NCI-H187 (cell line): ENCODE results near the gene CTNNA2.

ENCODE experiments used
- DNase-seq, 2 experiments: peaks; one replicate each; lab custom pipeline; 2025; lab: John Stamatoyannopoulos, UW

The CTNNA2 gene

DNA sequence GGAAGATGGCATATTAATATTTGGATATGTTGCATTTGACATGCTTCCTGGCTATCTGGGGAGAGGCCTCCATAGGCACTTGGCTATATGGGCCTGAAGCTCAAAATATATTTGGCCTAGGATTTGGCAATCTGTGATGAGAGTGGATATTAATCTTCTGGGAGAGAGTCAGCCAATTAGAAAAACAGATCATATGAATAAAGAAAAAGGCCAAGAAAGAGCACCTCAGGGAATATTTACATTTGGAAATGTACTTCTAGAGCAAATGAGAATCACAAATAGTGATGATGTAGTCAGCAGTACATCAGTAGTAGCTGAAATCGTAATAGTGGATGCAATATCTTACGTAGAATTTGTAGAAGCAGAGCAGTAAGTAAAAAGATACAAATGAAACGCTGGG is 277.0 kb downstream of the CTNNA2 start:
- no peak for DNase-seq

DNA sequence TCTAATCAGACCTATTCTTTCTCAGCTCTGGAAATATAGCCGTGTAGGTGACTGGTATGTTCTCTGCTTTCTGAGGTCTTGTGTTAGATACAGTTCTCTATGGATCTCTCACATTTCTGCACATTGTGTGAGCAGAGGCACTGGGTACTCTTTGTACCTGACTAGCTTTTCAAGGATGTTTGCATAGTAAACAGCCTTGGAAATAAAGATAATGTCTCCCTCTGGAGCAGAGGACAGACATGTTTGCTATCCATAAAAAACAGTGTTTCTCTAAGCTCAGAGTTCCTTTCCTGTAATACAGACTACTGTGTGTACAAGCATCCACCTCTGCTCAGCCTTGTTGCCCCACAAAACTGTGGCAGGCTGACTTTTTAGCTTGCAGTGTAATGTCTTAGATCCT is 279.2 kb downstream of the CTNNA2 start:
- DNase-seq, result no peak

DNA sequence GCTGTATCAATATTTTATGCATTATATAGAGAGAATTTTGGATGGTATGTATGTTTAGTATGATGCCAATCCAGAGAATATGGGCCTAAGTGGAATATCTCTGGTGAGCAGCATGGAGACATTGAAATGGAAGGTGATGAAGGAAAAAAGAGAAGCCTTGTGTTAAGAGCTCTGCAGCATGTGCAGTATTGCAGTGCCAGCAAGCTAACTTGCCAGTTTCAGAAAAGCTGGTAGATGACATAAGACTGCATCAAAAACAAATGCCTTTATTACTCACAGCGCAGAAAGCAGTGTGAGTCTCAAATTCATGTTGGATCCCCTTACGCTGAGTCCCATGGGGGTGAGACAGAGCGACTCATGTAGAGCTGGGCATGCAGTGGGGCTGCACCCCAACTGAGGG is 280.2 kb downstream of the CTNNA2 start:
- no peak for DNase-seq

DNA sequence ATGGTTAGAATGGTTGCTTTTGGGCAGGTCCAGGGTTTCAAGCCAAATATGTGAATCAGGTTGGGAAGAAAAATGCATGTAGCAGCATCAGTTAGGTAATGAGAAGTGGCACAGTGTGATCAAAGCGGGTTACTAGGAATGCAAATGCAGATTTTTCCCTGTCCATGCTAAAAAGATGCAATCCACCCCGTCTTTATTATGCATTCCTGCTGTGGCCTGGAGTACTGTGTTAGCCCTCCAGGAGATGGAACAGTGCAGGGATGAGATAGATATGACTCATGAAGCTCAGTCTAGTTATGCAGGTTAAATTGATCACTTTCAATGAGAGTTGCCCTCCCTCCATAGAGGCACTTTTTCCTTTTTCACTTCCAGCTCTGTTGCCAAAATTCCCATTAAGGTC is 283.8 kb downstream of the CTNNA2 start:
- no peak for DNase-seq

DNA sequence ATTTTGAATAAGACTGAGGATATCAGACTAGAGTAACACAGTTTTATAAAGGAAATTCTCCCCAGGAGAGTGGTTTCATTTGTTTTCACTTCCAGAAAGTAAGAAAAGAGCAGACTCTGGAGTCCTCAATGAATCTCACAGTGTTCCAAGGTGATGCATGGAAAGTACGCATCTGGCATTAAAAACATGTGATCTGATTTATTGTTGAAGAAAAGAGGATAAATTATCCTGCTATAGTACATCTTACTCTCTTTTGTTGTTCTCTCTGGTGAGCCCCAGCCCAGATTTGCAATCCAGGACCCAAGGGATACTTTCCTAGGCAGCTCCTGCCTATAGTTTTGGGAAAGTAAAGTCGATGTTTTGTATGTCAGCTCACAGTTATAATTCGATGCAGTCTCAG is 285.9 kb downstream of the CTNNA2 start:
- no peak for DNase-seq

DNA sequence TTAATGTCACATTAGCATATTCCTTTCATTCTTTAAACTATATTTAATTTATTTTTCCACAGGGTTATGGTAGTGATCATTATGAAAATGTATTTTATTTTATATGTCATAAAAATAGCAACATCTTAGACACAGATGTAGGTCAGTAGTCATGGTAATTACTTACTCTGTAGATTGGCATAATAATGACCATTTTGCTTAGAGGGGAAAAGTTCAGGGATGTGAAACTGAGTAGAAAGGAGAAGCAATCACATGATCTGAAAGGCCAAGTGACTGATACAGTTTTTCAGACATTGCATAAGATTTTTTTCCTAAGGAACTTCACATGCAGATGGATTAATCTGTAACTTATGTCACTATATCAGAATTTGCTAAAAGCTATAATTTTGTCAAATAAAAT is 286.9 kb downstream of the CTNNA2 start:
- no peak for DNase-seq

DNA sequence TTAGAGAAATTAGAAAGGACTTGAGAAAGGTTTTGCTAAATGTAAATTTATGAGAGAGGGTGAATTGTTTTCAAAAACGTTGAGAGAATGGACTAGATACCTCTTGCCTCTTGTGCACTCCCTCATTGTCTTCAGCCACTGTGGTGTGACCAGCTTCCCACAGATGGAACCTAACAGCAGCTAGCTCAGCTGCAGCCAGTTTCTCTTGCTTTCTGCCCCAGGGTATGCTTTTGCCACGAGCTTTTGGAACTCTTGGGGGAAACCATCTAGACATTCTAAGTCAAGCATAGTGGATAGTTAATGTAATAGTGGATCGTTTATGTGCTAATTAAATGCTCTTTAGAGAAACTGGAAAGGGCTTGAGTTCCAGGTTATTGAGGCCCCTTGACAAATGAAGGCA is 288.2 kb downstream of the CTNNA2 start:
- DNase-seq, result no peak

DNA sequence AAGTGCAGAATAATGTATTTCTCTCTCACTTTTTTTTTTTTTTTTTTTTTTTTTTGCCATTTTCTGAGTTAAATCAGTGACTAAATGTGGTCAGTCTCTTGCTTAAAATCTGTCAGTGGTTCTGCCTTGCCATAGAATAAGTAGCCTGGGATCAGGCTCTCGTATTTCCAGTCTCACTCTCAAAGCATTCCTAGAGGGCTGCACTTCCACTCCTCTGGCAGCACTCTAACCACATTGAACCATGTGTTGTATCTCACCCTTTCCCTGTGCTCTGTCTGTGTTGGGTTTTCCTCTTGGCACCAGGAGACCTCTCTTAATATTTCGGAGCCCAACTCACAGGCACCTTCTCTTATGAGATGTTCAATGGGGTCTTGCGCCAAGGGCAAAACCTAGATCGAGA is 304.4 kb downstream of the CTNNA2 start:
- DNase-seq, result no peak

DNA sequence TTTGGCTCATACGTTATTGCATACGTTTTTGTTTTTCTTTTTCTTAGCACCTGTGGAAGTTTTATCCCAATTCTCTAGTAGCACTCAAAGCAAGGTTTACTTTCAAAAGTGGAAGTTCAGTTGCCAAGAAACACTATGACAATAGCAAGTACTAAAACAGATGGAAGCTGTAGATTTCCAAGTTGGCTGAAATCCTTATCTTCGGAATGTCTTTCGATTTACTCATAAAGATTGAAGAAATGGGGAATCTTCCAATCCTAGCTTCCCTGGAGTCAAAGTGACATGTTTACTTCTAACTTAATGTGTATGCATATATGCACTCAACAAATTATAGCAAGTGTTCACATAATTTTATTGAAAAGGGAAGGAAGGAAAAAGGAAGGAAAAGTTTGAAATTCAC is 307.4 kb downstream of the CTNNA2 start:
- no peak for DNase-seq

DNA sequence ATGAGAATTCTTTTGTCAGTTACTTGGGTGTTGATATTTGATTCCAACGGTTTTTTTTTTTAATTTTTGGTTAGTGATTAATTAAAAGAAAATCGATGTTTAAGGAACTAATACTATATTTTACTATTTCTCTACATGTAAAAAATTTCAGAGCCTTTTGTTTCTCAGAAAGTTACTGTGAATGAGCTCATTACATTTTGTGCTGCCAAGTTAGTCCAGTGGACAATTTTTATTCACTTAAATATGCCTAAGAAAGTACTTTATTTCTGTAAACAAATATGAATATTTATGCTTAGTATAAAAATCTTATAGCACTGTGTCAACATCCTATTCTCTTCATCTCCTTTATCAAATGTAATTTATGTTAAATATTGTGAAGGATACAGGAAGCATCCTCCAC is 309.3 kb downstream of the CTNNA2 start:
- no peak for DNase-seq

DNA sequence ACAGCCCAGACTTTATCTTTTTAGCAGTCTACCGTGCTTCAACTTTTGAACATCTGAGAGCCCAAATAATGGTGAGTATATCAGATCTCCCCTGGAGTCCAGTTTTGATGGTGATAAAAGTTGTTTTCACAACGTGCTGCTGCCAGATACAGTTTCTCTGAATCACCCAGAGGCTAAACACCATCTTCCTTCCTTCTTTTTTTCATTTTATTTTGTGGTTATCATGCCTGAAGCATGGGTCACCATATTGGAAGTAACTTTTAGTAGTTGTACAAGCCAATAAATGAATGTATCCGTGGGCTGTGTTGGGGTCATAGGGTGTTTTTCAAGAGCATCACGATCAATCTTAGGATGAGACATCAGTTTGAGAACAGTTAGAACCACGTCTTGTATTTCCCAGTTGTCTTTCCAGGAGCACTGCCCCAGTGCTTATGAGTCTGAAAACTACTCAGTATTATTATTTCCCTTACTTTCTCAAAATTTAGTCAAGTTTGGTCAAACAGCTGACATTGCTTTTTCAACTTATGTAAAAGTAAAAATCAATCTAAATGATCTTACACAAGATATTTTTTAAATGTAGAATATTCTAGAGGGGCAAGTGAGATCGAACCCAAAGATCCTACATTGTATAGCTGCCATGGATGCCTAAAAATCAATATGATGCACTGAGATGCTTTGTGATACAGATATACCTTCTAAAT is 311.4 kb downstream of the CTNNA2 start:
- no peak for DNase-seq

DNA sequence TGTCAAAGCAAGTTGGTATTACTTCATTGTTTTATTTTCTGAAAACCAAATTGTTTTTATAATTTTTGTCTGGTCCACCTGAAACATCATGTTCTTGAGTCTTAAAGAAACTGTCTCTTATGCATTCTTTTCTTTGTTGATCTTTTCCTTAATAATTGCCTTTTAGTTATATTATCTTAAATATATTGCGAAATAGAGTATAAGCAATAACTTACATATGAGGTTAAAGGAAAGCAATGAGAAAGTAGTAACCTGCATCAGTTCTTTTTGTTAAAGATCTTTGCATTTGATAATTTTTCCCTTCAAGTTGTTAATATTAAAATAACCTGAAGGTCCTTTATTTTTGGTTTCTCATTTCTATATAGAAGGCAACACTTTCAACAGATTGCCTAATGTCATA is 315.0 kb downstream of the CTNNA2 start:
- no peak for DNase-seq

DNA sequence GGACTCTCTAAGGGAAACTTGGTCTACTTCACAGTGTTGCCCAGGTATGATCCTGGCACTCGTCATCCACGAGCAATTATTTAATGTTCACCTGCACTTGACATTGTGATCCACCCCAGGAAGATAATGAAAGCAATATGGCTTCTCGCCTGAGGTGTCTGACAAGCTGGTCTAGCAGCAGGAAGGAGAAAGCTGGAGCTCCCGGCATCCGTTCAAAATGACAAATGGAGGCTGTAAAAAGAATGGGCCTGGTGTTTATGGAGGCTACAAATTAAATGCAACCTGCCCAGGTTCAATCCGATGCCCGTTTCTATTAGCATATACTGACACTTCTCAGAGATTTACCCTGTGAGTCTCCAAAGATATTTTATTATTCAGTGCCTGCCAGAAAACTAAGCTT is 317.6 kb downstream of the CTNNA2 start:
- no peak for DNase-seq

DNA sequence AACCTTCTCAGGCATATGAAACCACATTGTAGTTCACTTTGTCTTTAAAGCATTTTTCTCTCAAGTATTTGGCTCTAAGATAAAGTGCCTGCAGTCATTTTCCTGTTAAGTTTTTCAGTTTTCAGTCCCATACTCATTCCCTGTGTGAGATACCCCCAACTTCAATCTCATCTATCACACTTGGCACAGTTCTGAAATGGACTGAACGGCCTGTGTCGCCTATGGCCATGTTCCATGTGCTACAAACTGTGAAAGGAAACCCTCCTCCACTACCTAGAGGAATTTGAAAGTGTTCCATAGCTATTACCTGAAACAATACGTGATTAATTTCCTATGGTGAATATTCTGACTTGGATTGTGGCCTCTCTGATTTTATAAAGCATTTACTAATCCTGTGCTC is 319.1 kb downstream of the CTNNA2 start:
- no peak for DNase-seq

DNA sequence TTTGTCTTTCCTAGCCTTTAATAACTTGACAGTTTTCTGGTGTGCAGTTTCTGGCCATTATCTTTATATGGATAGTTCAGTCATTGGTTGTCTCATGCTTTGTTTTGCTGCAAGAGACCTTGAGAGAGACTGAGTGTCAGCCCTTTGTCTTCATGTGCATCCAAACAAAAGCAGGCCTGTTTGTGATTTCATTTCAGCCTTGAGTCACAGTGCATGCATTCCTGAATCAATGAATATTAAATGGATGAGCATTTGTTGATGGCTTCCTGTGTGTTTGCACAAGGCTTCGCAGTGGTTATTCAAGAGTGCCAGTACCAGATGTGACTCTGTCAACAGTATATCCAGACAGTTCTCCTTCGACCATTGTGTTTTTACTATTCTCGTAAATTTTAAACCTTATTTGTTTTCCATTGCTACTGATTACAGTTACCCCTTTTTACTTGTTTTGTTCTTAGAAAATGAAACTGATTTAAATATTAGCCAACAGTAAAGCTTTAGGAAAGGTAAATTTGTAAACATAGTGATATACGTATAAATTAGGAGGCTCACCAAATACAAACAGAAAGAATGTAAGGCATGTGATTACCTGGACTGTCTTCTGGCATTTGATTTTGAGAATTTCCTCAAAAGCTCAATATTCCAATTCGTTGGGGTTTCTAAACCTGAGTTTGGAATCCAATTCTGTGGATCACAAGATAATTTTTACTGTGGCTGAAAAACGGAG is 319.8 kb downstream of the CTNNA2 start:
- DNase-seq, result no peak

DNA sequence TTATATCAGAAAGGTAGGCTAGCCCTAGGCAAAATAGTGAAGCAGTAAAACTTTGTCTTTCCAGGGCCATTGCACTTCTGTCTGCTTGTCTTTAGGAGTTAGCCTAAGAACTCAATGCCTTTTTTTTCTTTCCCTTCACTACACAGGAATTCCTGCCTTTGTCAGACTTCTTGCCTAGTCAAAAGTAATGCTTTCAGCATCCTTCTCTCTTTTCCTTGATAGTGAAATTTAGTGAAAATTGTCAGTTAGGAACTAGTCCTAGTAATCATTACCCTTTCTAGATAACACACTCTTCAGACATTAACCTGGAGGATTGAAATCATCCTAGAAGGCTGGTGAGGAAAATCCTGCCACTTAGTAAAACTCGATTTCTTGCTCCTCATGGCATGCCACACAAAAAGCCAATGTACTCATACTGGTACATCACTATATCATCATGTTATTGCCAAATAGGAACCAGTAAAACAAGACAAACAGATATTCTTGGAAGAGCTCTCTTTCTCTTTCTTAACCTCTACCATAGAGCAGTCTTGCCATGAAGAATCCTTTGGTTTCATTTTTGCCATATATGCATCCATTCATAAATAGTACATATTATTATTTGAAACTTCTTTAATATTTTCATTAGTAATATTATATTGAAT is 320.5 kb downstream of the CTNNA2 start:
- no peak for DNase-seq

DNA sequence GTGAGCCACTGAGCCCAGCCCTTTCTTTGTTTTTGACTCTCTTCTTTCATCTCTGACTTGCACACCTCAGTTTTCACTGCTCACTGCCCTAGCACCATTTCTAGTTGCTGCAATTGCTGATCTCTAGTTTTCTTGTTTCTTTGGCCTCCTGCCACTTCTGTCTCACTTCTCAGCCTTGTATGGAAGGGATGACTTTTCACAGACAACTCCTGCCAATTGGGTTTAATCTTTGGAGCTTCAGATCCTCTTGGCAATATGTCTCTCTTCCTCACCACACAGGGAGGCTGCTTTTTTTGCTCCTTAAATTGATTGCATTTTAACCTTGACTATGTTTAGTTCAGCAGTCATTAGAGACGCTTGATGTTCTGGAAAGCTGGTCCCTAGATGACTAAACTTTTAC is 323.1 kb downstream of the CTNNA2 start:
- no peak for DNase-seq

DNA sequence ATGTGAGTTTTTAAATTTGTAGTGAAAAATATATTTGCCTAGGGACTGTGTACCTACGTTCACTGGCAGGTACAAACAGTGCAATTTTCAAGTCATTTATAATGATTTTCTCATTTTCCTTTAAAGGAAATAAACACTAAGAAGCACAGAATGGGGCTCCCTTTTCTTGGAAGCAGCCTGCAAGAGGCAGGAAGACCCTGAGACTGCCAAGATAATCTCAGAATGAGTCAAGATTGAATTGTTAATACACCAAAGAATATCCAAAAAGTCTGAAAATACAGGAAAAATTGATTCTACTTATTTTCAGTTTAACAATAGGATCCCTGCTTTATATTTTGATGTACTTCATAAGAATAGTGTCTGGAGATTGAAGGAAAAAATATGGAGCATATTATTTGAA is 331.2 kb downstream of the CTNNA2 start:
- DNase-seq, result no peak

DNA sequence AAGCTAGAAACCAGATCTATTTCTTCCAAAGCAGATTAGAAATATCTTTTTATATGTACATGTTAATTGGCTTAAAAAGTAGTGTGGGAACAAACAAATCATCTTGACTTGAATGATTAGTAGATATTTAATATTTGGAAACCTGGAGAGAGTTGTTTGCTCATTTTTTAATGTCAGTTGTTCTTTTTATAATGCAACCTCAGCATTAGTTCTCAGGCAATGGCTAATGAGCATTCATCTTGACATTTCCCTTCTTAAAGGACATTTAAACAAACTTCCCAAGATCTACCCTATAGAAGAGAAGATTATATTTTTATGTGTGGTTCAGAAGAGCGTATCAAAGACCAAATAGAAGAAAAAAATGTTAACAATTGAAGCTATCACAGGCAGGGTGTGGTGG is 334.0 kb downstream of the CTNNA2 start:
- no peak for DNase-seq

DNA sequence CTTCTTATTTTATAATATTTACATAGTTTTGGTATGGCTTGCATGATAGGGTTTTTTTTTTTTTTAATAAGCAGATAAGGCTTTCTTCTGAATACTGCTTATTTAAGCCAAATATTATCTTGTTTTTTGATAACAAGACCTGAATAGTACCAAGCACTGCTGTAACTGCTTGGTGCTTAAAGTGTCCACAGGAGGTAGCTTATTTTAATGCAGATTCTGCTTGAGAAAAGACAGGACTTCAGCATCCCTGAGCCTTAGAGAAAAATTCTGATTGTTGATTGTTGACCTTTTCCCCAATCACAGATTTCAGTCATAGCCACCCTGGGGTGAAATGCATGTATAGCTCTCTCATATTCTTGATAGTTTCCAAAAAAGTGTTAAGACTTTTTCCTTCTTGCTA is 336.4 kb downstream of the CTNNA2 start:
- DNase-seq, result no peak

DNA sequence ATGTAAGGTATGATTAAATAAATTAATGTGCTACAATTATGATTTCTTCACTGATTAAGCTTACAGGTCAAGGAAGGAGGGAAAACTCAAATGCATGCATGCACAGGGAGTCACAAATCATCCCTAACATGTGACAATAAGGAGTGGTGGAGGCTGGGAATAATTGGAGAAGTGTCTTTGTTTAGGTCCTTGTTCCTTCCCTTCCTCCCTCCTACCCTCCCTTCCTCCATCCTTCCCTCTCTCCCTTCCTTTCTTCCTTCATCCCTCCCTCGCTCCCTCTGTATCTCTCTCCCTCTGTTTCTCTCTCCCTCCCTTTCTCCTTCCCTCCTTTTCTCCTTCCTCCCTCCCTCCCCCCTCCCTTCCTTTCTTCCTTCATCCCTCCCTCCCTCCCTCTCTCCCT is 337.1 kb downstream of the CTNNA2 start:
- DNase-seq, result no peak

DNA sequence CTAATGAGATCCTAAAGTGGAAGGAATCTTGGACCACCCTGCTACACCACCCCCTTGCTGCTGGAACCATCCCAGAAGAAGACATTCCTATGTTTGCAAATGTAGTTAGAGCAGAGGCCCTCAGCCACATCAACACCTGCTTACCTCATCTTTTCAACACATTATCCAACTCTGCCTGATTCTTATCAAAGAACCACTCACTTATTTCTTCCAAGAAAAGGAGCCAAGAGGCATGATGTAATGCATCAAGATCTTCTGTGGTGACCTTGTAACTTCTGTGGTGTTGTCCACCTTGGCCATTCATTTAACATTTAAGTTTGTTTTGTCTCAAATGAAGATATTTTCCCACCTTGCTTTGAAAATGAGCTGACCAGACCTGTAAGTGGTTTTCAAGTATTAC is 338.1 kb downstream of the CTNNA2 start:
- no peak for DNase-seq

DNA sequence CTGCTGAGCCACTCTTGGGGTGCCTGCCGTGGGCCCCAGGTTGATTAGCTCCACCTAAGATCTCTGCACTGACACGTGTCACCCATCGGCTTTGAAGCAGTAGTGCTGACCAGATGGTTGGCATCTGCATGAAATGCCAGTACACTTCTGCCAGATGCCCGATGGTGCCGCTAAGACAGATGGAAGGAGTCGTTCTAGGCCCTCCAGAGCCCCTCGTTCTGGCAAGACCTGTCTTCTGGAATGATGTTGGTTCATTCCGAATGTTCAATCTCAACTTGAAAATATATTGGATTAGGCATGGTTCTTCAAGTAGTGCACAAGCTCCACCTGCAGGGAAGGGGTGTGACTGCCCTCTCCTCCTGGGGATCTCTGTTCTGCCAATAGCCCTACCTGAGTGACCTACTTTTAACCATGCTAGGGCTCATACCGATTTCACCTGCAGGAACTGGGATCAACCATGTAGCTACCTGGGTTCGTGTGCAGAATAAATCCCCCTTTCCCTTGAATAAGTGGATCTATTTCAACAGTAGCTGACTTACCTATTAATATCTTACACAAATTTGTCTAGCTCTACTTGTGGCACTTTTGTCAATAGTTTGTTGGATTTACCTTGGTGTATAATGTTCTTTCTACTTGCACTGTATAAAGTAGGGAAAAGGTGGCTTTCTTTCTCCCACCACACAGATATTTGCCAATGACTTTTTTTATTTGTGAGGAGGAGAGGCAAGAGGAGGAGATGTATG is 342.6 kb downstream of the CTNNA2 start:
- no peak for DNase-seq
